GM12873 (cell line): ENCODE results near the gene SMPX.

Source experiments
- CTCF ChIP-seq: IDR thresholded peaks from 2 replicates; pipeline ENCODE4 v1.5.1; 2012; ENCODE audit warnings: low read depth, mild to moderate bottlenecking, moderate library complexity, low read length, control low read depth; ENCODE audit not compliant: insufficient read depth; ENCODE audit errors: missing control alignments

SMPX gene

GRCh38 chrX:21711129-21711847 lies 46.6 kb downstream of the SMPX start:
- TF ChIP-seq CTCF: no peak

- peak; percentile 33 for TF ChIP-seq CTCF
Observed at GRCh38 chrX:21708116-21708515, 49.8 kb downstream of the SMPX start.

GRCh38 chrX:21705225-21705624 lies 52.7 kb downstream of the SMPX start:
- TF ChIP-seq CTCF: no peak

- TF ChIP-seq CTCF: no peak
Observed at GRCh38 chrX:21702725-21703124, 55.2 kb downstream of the SMPX start.

GRCh38 chrX:21700967-21701366 lies 56.9 kb downstream of the SMPX start:
- no peak for TF ChIP-seq CTCF

- no peak for TF ChIP-seq CTCF
Observed at GRCh38 chrX:21700275-21700674, 57.6 kb downstream of the SMPX start.

GRCh38 chrX:21699136-21699535 lies 58.8 kb downstream of the SMPX start:
- no peak for TF ChIP-seq CTCF

- TF ChIP-seq CTCF: no peak
Observed at GRCh38 chrX:21698272-21698671, 59.6 kb downstream of the SMPX start.
